ENCODE measurements around the gene STING1. TPM values are rescaled to one million over a fixed set of nuclear protein-coding genes. Genes with fewer than 3 reads are reported as not detected.

STING1 gene
- total and polyA plus RNA-seq, 2 experiments from 2014 or later: 72.6 to 75.0 TPM

DNA sequence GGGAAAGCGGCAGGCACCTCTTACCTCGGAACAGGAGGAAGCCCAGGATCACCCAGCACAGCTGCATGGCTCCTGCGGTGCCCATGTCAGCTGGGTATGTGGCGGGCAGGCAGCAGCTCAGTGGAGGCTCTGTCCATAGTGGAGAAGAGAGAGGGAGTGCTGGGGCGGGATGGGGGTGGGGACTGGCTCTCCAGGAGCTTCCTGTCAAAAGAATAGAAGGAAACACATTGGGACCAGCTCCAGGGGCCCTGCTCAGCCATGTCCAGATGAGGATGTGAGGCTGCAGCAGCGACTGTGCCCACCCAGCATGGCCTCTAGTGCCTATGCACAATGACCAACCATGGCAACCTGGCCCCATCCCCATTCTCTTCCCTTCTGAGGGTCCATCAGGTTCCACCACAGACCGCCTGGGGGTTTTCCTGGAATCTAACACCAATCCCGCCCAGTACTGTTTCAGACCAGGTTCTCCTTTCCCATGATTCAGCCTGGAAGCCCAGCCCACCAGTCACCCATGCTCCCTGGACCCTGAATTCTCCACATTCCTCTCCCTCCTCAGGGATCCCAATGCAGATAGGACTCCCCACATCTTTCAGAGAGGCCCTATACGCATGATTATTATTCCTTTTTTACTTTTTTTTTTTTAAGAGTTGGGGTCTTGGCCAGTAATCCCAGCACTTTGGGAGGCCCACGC, 19.8 kb downstream of the STING1 start, which contains the start of gene ECSCR:
TSS of gene ECSCR (minus strand) at position 158 of the 691 bp plus-strand sequence. CDS start at position 85, 73 bp downstream.
- Histone ChIP-seq H3F3A (ENCODE audit: insufficient read depth) (peaks cover 7% of the 10 kb centered on the region; the same call in 1 of the 2 replicates), H3K79me2 (ENCODE audit: insufficient read depth) (no peaks in the 10 kb centered on the region), H3K27me3 (replicated peaks; ENCODE audit: insufficient read depth) (no peaks in the 10 kb centered on the region), H3K27ac (0 out of 2 replicates have a peak within 1 kb of the TSS, but pooled peaks have one; percentile 9), H3K9ac (no peak within 1 kb of the TSS), H3K36me3 (ENCODE audit: low read depth) (no peaks in the 10 kb centered on the region), H2AFZ (peak within 1 kb of the TSS; percentile 8; the same call in 1 of the 2 replicates), H4K20me1 (ENCODE audit: insufficient read depth) (no peaks in the 10 kb centered on the region), H3K9me2 (ENCODE audit: insufficient read depth) (no peaks in the 10 kb centered on the region), H3K4me3 (no peak within 1 kb of the TSS), H3K4me1 (ENCODE audit: insufficient read depth) (peaks cover 29% of the 10 kb centered on the region), H3K4me2 (ENCODE audit: unreplicated experiment) (peak within 1 kb of the TSS; percentile 2), H3K9me3 (ENCODE audit: low read depth) (no peaks in the 10 kb centered on the region)
- TF ChIP-seq EZH2phosphoT487 (IDR thresholded peaks at IDR 0.05; ENCODE audit: insufficient read depth, low read depth): no peak
- TF ChIP-seq EZH2 (IDR thresholded peaks at IDR 0.05; ENCODE audit: insufficient read depth, poor library complexity, severe bottlenecking): no peak
- no peak for DNase-seq
- WGBS, 2 experiments (ENCODE audit: low coverage in 1 of 2, low lambda C conversion rate in 2 of 2, missing lambda C conversion rate in 2 of 2): 86 to 88% methylated on average over 10 of the region's 10 CpGs
- in situ Hi-C loops (cut with MboI): no loop called here

DNA sequence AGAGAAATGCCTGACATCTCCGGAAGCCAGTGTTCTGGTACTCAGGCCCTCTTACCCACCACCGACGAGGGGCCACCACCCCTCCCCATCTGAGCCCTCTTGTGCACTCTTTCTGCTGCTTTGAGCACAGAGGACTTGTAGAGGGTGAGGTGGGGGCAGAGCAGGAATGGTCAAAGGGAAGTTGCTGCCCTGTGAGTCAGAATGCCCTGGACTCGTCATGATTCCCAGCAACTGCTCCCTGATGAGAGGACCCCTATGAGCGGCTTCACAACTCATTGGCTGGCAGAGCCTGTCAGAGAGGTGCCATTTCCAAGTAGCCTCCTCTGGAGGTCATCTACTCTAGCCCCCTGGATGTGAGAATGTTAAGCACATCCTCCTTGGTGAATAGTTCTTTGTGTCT, 20.9 kb downstream of the STING1 start:
- TF ChIP-seq EZH2 (IDR thresholded peaks at IDR 0.05; ENCODE audit: insufficient read depth, poor library complexity, severe bottlenecking) (no peak), EZH2phosphoT487 (IDR thresholded peaks at IDR 0.05; ENCODE audit: insufficient read depth, low read depth) (no peak)
- H2AFZ ChIP-seq: peak overlapping the region; percentile 8; the same call in 1 of the 2 replicates
- H3K9me3 ChIP-seq (ENCODE audit: low read depth): no peaks in the 10 kb centered on the region
- H3K4me2 ChIP-seq (ENCODE audit: unreplicated experiment): peak overlapping the region; percentile 2
- no peaks in the 10 kb centered on the region for H3K36me3 ChIP-seq (ENCODE audit: low read depth)
- 0 out of 2 replicates have a peak overlapping the region, but pooled peaks have one; percentile 9 for H3K27ac ChIP-seq
- H3F3A ChIP-seq (ENCODE audit: insufficient read depth): peaks cover 7% of the 10 kb centered on the region; the same call in 1 of the 2 replicates
- no peak overlapping the region for H3K4me3 ChIP-seq
- no peaks in the 10 kb centered on the region for H3K27me3 ChIP-seq (replicated peaks; ENCODE audit: insufficient read depth)
- in situ Hi-C loops (cut with MboI): no loop called here
- no peaks in the 10 kb centered on the region for H4K20me1 ChIP-seq (ENCODE audit: insufficient read depth)
- no peaks in the 10 kb centered on the region for H3K79me2 ChIP-seq (ENCODE audit: insufficient read depth)
- 60 to 63% methylated on average over 5 of the region's 5 CpGs for WGBS, 2 experiments (ENCODE audit: low coverage in 1 of 2, low lambda C conversion rate in 2 of 2, missing lambda C conversion rate in 2 of 2)
- H3K9ac ChIP-seq: no peak overlapping the region
- peaks cover 29% of the 10 kb centered on the region for H3K4me1 ChIP-seq (ENCODE audit: insufficient read depth)
- H3K9me2 ChIP-seq (ENCODE audit: insufficient read depth): no peaks in the 10 kb centered on the region
- peak; percentile 84 for DNase-seq

DNA sequence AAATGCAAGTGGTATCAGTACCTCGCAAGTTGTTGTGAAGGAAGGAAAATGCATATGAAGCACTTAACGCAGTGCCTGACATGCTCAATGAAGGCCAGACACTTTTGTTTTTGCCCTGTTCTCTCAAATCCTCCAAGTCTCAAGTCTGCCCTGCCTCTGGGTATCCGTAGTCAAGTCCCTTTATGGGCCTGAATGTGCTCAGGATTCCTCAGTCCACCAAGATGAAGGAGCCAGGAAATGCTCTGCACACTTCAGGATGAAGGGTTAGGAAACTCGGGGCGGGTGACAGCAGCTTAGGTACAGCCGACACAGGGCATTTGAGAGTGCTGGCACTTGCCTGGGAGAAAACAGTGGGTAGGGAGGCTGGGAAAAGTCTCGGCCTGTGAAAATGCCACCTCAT, 21.4 kb downstream of the STING1 start:
- in situ Hi-C loops (cut with MboI): no loop called here
- no peaks in the 10 kb centered on the region for H3K36me3 ChIP-seq (ENCODE audit: low read depth)
- no peaks in the 10 kb centered on the region for H3K9me2 ChIP-seq (ENCODE audit: insufficient read depth)
- H3K79me2 ChIP-seq (ENCODE audit: insufficient read depth): no peaks in the 10 kb centered on the region
- H3F3A ChIP-seq (ENCODE audit: insufficient read depth): peaks cover 7% of the 10 kb centered on the region; the same call in 1 of the 2 replicates
- TF ChIP-seq EZH2phosphoT487 (IDR thresholded peaks at IDR 0.05; ENCODE audit: insufficient read depth, low read depth) (no peak), EZH2 (IDR thresholded peaks at IDR 0.05; ENCODE audit: insufficient read depth, poor library complexity, severe bottlenecking) (no peak)
- H3K4me2 ChIP-seq (ENCODE audit: unreplicated experiment): no peak overlapping the region
- H3K9me3 ChIP-seq (ENCODE audit: low read depth): no peaks in the 10 kb centered on the region
- no peak for DNase-seq
- H2AFZ ChIP-seq: no peak overlapping the region
- H3K9ac ChIP-seq: no peak overlapping the region
- H4K20me1 ChIP-seq (ENCODE audit: insufficient read depth): no peaks in the 10 kb centered on the region
- H3K4me3 ChIP-seq: no peak overlapping the region
- no peak overlapping the region for H3K27ac ChIP-seq
- peaks cover 29% of the 10 kb centered on the region for H3K4me1 ChIP-seq (ENCODE audit: insufficient read depth)
- no peaks in the 10 kb centered on the region for H3K27me3 ChIP-seq (replicated peaks; ENCODE audit: insufficient read depth)
- 96 to 99% methylated on average over 7 of the region's 7 CpGs for WGBS, 2 experiments (ENCODE audit: low coverage in 1 of 2, low lambda C conversion rate in 2 of 2, missing lambda C conversion rate in 2 of 2)

DNA sequence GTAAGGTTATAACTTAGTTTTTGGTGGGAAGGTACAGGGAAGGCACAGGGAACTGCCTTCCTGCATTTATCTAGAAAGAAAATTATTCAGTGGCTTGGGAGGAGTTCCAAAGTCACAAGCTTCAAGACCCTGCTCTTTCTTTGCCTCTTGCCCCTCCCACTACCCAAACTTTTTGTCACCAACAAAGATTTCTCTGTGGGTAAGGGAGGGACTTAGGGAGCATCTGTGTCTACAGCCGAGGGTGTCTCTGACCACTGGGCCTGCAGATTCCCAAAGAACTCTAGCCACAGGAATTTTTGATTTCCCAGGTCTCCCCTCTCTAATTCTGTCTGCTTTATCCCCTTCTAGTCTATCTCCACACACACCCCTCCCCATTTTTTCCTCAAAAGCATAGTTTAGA, 22.1 kb downstream of the STING1 start:
- Histone ChIP-seq H4K20me1 (ENCODE audit: insufficient read depth) (no peaks in the 10 kb centered on the region), H3F3A (ENCODE audit: insufficient read depth) (peaks cover 7% of the 10 kb centered on the region; the same call in 1 of the 2 replicates), H3K27ac (no peak overlapping the region), H3K4me1 (ENCODE audit: insufficient read depth) (peaks cover 29% of the 10 kb centered on the region), H3K36me3 (ENCODE audit: low read depth) (no peaks in the 10 kb centered on the region), H3K27me3 (replicated peaks; ENCODE audit: insufficient read depth) (no peaks in the 10 kb centered on the region), H3K9me3 (ENCODE audit: low read depth) (no peaks in the 10 kb centered on the region), H3K9ac (no peak overlapping the region), H3K4me3 (no peak overlapping the region), H2AFZ (no peak overlapping the region), H3K79me2 (ENCODE audit: insufficient read depth) (no peaks in the 10 kb centered on the region), H3K9me2 (ENCODE audit: insufficient read depth) (no peaks in the 10 kb centered on the region), H3K4me2 (ENCODE audit: unreplicated experiment) (no peak overlapping the region)
- no peak for DNase-seq
- 79 to 95% methylated on average over 1 of the region's 1 CpG for WGBS, 2 experiments (ENCODE audit: low coverage in 1 of 2, low lambda C conversion rate in 2 of 2, missing lambda C conversion rate in 2 of 2)
- TF ChIP-seq EZH2phosphoT487 (IDR thresholded peaks at IDR 0.05; ENCODE audit: insufficient read depth, low read depth) (no peak), EZH2 (IDR thresholded peaks at IDR 0.05; ENCODE audit: insufficient read depth, poor library complexity, severe bottlenecking) (no peak)
- in situ Hi-C loops (cut with MboI): no loop called here

Measured in GM23248 (cell line).